HG03460 (cell line): Measurements from ENCODE around the gene LRSAM1.

ENCODE experiments used
- ATAC-seq: cut with Tn5 transposase; IDR thresholded peaks from one replicate; pipeline ENCODE4 v1.9.1; 2021; ENCODE audit not compliant: unreplicated experiment

Gene LRSAM1

DNA sequence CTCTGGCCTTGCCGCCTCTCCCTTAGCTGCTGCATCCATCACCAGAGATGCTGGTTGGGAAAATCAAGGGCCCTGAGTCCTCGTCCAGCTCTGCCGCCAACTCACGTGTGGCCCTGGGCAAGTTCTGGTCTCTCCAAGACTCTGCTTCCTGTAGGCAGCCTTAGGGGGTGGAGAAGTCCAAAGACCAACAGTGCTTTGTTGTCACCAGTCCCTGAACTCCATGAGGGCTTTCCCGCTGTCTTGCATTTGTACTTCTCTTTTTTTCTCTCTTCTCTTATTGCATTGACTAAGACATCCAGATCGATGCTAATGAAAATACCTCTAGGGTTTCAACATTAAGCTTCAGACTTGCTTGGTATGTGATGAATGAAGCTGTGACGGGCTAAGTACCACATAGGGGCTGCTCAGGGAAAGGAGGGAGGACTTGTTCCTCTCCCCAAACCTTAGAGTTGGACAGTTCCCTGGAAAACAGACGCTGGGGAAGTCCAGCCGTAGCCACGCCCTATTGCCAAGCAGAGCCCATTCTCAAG, 97.1 kb downstream of the LRSAM1 start:
- no peak for ATAC-seq

DNA sequence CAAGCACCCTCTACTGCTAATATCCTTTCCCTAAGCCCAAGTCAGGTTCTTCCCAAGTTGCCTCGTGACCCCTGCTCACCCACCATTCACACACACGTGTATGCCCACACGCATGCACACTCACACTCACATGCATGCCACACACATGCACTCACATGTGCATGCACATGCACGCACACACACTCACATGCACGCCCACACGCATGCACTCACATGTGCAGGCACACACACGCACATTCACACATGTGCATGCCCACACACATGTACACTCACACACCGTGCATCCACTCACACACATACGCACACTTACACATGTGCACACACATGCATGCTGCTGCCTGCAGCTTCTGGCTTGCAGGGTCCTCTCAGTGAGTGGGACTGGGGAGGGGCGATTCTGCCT, 97.9 kb downstream of the LRSAM1 start:
- no peak for ATAC-seq

DNA sequence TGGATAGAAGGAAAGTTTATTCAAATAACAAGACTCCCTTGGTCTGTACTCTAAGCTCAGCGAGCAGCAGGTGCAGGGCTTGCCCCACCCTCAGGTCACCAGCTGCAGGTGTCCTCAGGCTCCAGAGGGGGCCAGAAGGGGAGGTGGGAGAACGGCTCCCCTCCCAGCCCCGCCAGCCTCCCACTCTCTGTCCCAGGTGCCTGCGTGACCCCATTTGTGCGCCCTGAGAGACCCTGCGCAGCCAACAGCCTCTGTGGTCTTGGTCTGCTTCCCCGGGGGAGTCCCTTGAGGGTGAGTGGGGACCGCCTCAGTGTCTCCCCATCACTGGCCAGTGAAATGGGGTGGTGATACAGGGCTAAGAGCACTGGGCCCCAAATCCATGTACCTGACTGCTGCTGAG, 98.4 kb downstream of the LRSAM1 start:
- no peak for ATAC-seq

DNA sequence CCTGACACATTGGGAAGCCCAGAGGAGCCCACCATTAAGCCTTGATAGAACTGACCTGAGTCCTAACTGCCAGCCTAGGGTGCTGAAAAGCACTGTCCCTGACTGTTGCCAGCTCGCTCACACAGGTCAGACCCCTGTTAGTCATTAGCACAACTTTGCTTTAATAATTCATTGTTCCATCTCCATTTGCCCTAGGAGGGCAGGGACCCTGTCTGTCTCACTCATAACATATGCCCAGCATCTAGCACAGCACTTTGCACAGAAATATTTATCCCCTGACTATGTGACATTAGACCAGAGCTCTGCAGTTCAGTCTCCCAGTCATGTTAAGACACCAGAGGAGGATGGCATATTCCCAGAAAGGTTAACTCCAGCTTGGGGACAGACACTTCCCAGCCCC, 99.0 kb downstream of the LRSAM1 start:
- ATAC-seq = no peak

DNA sequence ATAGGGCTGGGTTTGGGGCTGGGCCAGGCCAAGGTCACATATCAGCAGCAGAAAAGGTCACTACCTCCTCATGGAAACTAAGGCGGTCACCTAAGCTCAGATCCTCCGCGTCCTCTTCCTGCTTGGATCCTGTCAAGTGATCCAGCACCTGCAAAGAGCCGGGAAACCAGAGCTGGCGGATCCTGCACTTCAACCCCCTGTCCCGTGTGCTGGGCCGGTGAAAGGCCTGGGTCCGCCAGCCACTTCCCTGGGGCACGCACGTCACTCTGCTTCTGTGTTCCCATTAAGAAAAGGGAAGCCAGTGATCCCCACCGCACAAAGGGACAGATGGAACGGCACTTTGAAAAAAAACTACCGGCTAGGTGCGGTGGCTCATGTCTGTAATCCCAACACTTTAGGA, 99.4 kb downstream of the LRSAM1 start:
- ATAC-seq = no peak
